Skin of body (tissue), 2 donors: Measurements from ENCODE around the gene CYCS. TPM values are rescaled to one million over a fixed set of nuclear protein-coding genes. Genes with fewer than 3 reads are reported as not detected.
A peak's percentile ranks its signal among the peaks of the same experiment; 100 is the strongest.

Source experiments
- DNase-seq: peaks from one replicate; lab custom pipeline; 2025; lab: John Stamatoyannopoulos, UW
- total RNA-seq: library from RNA; depleted of rRNA; stranded (reverse); fragments of >200 nt; gene quantifications from one replicate; pipeline ENCODE4 v1.2.3, GENCODE V29; 2014

CYCS gene
- total RNA-seq = 34.0 TPM

DNA sequence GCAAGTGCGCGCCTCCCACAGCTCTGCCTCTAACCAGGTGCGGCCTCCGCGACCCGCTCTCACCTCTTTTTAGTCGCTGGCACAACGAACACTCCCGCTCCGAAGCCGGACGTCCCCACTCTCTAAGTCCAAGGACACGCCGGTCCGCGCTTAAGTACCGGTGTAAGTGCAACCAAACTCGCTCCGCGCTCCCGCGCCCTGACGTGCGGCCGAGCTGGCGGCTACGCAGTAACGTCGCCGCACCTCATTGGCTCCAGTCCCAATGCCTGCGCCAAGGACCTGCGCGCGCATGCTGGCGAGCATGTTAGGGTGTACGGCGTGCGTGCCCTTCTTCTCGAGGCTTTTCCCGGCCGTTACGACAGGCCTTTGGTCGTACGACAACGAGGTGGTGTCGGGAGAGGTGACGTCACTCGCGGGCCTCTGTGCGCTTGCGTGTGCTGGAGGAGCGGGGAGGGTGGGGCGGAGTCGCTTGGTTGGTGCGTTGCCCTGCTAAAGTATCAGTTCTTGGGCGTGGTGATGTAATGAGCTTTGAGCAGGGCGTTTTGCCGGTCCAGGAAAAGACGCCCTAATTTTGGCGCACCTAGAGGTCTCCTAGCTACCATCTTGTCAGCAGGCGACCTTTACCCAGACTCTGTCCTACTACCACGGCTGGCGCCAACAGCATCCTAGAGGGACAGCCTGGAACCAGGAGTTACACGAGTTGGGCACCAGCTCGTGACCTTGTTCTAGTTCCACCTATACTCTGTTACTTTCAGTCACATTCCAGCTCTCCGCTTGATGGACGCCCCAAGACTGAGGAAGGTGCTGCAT, at the start of gene CYCS:
Gene CYCS (minus strand): TSS at position 124 of the 810 bp plus-strand sequence. CDS start 1,141 bp downstream, outside the sequence.
- DNase-seq = peak; percentile 99

DNA sequence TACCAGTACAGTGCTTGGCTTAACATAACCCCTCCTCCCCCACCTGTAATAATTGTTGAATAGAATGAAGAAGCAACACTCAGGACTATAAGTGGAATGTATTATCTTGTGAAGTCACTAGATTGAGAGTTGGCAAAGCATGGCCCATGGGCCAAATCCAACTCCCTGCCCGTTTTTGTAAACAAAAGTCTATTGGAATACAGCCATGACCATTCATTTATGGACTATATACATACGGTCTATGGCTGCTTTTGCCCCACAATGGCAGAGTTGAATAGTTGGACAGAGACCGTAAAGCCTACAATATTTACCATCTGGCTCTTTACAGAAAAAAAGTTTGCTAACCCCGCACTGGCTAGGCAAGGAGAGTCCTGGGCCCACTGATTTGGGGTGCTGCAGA, 48.1 kb upstream of the CYCS start:
- no peak for DNase-seq

DNA sequence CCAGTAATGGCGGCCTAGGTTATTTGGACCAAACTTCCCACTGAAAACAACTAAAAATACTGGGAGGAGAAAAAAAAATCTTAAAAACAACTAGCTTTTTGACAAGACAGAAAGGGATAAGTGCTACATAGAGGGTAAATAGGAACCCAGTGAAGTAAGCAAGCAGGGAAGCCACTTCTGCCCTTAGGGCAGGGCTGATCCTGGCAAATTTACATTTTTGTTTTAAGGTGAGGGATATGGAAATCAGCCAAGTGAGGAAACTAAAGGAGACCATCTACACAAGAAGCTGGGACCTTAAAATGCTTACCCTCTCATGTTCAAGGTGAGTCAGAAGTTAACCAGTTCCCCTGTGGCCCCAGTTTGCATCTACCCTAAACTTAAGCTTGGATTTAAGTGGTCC, 46.5 kb upstream of the CYCS start:
- DNase-seq = no peak

DNA sequence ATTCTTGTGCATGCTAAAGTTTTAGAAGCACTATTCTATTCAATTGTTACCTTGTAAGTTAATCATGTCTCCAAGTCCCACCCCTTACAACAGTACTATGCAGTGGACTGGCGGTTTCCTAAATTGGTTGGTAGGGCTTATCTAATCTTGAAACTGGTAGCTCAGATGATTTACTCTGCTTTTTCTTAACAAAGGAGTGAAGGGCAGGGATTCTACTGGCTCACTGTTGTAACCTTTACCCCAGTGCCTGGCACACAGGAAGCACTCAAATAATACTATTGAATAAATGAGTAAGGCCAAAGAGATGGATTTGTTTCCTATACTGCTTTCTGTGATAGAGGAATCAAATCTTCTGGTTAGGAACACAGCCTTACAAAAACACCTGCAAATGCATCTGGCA, 46.0 kb upstream of the CYCS start:
- DNase-seq = no peak

DNA sequence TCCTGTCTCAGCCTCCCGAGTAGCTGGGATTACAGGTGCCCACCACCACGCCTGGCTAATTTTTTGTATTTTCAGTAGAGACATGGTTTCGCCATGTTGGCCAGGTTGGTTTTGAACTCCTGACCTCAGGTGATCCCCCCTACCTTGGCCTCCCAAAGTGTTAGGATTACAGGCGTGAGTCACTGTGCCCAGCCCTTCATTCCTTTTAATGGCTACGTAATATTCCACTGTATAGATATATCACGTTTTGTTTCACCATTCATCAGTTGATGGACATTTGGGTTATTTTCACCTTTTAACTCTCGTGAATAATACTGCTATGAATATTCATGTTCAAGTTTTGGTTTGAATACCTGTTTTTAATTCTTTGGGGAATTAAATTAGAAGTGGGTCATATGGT, 44.6 kb upstream of the CYCS start:
- no peak for DNase-seq

DNA sequence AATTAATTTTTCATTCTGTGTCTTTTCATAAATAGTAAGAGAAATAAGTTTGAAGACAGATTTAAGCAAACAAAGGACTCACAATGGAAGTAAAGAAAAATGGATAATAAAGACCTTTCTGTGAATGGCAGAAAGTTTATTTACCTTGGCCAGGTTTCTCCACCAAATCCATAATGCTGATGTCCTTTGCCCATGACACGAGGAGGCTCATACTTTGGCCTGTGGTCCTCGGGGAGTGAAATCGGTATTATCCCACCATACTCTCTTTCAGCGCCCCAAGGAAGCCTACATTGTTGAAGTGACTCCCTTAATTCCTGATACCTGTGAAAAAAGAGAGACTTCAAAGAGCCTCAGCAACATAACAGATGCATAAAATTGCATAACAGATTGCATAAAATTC, 43.1 kb upstream of the CYCS start:
- no peak for DNase-seq

DNA sequence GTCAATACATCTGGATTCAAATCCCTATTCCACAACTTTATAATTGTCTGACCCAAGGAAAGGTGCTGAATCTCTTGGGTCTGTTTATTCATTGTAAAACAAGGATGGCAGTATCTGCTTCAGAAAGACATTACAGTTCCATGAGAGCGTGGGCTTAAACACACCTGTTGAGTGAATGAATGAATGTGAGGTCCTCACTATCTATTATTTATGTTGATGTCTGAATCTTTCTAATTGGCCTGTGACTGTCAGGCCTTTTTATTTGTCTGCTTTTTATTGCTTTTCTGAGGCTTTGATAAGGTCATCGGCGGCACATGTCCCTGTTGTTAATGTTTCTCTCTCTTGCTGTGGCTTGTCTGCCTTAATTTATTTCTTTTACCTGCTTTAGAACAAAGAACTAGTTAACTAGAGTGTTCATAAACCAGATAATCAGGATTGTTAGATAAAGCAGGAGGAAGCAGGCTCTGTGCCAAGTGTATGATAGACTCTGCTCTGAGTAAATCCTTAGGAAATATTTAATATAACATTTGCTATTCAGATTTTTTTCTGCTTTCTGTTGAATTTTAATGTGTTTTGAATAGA, 42.3 kb upstream of the CYCS start:
- no peak for DNase-seq

DNA sequence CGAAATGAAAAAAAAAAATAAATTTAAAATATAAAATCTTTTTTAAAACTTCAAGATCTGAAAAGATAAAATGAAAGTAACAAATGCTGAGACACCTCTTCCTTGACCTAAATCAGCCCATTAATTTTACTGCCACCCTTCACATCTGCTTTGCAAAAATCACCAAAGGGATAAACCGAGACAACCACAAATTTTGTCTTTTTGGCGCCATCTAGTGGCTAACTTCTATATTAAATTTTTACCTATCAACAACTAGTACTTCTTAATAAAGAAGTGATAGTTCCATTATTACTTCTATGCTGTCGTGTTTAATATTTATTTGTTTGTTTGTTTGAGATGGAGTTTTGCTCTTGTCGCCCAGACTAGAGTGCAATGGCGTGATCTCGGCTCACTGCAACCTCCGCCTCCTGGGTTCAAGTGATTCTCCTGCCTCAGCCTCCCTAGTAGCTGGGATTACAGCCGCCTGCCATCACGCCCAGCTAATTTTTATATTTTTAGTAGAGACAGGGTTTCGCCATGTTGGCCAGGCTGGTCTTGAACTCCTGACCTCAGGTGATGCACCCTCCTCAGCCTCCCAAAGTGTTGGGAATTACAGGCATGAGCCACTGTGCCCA, 35.0 kb upstream of the CYCS start:
- DNase-seq = peak; percentile 3

DNA sequence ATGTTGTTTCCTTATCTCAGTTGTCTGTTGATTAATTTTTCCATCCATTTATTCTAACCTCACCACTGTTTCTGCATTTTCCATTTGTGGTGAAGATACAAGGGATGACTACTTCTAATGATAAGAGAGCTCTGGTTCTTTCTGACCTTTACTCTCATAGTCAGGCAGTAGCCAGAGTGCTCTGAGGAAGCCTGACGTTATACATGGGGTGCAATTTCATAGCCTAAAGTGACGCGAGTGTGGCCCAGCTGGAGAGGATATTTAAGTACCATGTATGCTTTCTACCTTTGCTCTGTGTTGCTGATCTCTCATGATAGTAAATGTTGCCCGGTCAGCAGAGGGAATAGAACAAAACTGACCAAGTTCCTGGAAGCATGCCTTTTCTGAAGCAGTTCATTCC, 33.9 kb upstream of the CYCS start:
- no peak for DNase-seq

DNA sequence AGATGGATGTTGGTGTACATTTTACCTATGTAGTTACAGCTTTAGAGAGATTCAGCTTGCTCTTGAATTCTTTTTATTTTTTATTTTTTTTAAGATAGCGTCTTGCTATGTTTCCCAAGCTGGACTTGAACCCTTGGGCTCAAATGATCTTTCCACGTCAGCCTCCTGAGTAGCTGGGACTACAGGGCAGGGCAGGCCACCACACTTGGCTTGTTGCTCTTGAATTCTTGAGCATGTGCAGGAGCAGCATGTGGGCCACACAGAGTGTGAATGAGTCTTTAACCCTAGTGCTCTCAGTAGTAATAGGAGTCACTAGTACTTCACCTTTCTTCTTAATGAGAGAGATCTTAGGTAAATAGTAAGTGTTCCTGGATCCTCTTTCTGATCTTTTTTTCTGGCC, 26.7 kb upstream of the CYCS start:
- no peak for DNase-seq

DNA sequence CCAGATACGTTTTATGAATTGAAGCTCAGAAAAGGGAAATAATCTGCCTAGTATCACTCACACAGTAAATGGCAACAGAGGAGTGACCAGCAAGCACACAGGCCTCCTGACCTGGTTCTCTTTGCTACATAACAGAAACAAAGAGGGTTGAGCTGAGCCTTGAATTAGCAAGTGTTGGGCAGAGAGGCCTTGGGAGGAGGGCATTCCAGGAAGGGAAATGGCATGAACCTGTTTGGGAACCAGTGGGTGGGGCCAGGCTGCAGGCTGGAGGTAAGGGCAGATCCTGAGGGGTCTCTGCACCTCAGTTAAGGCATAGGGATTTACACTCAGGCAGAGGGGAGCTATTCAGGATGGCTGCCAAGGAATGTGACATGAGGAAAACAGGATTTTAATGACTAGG, 24.8 kb upstream of the CYCS start:
- no peak for DNase-seq

DNA sequence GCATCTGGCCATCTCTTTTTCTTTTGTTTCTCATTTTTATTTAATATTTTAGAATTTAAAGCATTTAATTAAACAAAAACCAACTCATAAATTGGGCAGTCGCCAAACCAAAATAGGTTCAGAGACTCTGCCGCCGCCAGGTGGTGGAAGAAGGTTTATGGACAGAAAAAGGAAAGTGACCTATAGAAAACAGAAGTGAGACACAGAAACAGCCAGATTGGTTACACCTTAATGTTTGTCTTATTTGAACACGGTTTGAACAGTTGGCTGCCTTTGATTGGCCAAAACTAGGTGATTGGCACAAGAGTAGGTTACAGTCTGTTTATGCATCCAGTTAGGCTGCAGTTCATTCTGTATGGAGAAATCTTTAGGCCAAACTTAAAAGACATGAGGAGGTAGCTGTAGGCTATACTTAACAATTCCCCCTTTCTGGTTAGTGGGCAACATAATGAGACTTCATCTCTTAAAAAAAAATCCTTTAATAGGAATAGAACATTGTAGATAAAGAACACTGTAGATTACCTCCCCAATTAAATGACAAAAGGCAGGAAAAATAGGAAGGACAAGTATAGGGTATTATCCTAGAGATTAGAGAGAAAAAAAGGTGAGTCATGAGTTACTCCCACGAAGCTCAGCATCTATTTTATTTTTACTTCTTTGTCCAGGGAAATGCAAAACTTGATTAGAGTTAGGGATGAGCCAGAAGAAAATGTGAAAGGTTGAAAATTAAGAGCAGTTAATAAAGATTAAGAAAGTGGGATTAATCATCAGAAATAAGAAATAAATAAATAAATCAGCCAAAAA, 23.9 kb upstream of the CYCS start:
- no peak for DNase-seq

DNA sequence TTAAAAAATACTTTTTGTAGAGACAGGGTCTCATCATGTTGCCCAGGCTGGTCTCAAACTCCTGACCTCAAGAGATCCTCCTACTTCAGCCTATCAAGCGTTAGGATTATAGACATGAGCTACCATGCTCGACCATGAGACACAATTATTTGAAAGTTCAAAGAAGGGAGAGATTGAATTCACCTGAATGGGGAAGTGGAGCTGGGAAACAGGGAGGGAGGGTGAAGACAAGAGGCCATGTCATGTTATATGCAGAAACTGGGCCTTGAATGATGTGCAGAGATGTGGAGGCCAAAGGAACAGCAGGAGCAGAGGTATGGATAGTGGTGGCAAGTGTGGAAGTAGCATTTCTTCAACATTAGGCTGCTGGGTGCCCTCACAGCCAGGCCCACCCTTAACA, 18.7 kb upstream of the CYCS start:
- no peak for DNase-seq

DNA sequence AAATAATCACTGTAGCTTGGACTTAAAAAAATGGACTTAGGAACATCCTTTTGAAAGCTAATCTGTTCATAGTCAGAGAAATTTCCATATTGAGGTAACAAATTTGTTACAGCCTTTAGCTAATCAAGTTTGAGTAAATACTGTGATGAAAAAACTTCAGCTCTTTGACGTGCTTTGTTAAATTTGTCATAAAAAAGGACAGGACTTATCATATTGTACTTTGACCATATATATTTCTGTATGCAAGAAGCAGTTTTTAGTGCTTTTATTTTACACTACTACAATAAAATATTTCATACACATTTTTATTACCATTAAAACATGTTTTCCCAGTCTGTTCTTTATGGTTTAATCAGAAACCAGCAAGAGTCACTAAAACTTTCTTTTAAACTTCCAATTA, 14.5 kb upstream of the CYCS start:
- no peak for DNase-seq

DNA sequence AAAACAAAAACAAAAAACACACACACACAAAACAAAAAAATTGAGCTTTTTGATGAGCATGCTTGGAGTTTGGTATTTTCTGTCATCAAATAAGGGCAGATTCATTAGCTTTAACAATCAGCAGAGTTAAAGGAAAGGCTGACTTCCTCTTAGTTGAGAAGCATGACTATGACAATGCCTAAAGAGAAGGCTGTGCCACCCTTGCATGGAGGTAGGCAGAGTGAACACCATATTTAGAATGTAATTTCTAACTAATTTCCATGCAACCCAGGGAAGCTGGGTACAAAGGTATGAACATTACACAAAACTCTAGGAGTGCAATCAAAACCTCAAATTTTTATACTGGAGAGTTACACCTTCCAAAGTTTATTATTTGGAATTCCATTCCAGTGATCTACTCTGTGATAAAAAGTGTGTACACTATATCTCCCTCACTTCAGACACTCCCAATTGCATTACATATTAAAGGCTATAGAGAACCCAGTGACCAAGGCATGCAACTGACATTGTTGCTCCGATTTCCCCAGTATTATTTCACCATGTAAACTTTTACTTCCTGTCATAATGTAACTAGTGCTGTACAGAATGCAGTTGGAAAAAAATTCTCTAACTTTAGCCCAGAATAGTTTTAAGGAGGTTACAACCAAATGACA, 9.4 kb upstream of the CYCS start:
- DNase-seq = no peak

DNA sequence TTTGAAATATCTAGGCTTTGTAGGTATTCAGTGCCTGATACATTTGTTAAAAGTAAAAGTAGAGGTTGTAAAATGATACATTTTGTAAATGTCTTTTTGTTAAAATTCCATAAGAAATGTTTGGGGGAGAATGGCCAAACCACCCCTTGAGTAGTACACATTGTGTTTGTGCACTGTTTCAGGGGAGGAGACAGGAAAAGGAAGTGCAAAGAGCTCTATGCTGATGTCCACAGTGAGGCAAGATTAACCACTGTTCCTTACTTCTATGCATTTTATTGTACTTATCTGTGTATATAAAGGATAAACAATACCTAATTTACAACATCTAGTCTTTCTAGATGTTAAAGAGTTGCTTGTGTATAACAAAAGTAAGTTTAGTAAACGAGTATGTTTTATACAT, 7.4 kb upstream of the CYCS start:
- DNase-seq = no peak

DNA sequence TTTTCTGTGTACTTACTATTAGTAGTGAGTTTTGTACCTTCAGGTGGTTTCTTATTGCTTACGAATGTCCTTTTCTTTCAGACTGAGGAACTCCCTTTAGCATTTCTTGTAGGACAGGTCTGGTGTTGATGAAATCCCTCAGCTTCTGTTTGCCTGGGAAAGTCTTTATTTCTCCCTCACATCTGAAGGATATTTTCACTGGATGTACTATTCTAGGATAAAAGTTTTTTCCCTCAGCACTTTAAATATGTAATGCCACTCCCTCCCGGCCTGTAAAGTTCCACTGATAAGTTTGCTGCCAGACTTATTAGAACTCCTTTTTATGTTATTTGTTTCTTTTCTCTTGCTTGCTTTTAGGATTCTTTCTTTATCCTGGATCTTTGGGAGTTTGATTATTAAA, 1.7 kb upstream of the CYCS start:
- DNase-seq = no peak

DNA sequence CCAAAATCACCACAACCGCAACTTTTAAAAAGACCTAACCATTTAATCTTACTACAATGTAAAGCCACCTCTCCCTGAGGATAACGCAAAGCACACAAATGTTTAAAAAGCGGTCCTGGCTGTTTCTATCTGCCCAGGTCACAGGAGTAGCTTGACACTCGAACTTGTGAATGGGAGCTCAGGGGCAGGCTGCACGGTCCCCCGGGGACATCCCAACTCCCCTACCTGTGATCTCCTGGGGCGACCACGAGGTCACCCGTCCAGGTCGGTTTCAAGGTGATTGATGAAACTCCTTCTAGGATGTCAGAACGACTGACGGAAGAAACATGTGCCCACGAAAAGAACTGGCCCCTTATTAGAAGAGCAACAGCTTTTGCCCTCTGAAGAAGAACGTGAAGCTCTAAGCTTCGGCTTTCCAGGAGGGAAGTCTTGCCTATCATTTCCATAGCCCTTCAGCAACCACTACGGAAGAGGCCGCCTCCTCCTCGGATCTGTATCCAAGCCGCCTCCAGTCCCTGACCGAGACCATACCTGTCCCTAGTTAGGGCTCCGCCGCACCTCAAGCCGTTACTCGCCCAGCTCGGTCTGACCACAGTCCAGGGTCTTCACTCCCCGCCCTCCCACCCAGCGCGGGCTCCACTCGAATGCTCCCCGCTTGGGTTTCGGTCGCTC, 459 bp downstream of the CYCS start:
- peak; percentile 37 for DNase-seq

DNA sequence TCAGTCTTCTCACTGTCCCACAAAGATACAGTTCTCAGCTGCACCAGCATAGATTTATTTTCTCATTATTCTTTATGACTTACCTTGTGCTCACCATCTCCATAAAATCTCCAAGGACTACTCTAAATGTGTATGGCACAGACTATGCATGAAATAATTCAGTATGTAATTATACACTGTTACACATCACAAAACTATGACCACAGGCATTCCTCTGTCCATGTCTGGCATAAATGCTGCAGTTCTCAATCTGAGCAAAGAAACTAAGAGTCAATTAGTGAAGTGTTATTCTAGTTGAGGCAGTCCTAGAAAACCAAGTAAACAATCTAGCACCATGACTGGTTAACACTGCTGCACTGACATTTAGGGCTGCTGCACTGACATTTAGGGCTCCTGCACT, 2.7 kb downstream of the CYCS start:
- no peak for DNase-seq

DNA sequence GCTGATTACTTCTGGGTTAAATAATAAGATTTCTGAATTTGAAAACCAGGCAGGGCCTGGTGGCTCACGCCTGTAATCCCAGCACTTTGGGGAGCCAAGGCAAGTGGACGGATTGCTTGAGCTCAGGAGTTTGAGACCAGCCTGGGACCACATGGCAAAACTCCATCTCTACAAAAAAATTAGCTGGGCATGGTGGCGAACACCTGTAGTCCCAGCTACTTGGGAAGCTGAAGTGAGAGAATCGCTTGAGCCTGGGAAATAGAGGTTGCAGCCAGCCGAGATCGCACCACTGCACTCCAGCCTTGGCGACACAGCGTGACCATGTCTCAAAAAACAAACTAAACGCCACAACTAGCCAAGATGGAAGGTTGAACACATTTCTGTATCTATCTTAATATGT, 3.5 kb downstream of the CYCS start:
- DNase-seq = no peak

DNA sequence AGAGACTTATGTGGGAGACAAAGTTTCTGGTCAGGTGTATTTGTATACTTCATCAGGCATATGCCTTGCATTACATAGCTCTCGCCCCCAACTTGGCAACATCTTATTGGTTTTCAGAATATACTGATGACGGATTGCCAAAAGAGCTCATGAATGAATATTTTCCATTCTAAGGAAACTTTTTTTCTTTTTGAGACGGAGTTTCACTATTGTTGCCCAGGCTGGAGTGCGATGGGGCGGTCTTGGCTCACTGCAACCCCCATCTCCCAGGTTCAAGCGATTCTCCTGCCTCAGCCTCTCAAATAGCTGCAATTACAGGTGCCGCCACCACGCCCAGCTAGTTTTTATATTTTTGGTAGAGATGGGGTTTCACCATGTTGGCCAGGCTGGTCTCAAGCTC, 6.0 kb downstream of the CYCS start:
- no peak for DNase-seq
